ENCODE results near the gene LARGE2.

LARGE2 gene

GRCh38 chr11:45880772-45881570 lies 41.5 kb upstream of the LARGE2 start:
- Histone ChIP-seq H3K4me1 (ENCODE audit: control insufficient read depth, low read depth, low read length) (peaks cover 3% of the 10 kb centered on the region), H3K27ac (ENCODE audit: low read depth, low read length) (no peak overlapping the region), H3K56ac (ENCODE audit: low read length) (no peak overlapping the region), H2BK15ac (replicated peaks; ENCODE audit: low read depth) (no peak overlapping the region), H4K5ac (ENCODE audit: low read length) (no peak overlapping the region), H2BK120ac (ENCODE audit: low read depth, low read length) (no peak overlapping the region), H3K79me2 (ENCODE audit: control insufficient read depth, insufficient read depth, low read length) (no peaks in the 10 kb centered on the region), H3K27me3 (ENCODE audit: insufficient read depth, low read length, poor library complexity) (no peaks in the 10 kb centered on the region), H3K4me2 (ENCODE audit: low read length) (no peak overlapping the region), H2BK5ac (ENCODE audit: low read length) (no peak overlapping the region), H3K4ac (ENCODE audit: low read depth, low read length) (no peak overlapping the region), H3K79me1 (ENCODE audit: low read length) (no peaks in the 10 kb centered on the region), H3K4me3 (ENCODE audit: low read length) (no peak overlapping the region), H3K9ac (ENCODE audit: low read length) (no peak overlapping the region), H2AK5ac (ENCODE audit: low read length) (no peak overlapping the region), H3K18ac (ENCODE audit: low read length) (no peak overlapping the region), H4K8ac (ENCODE audit: low read depth, low read length) (no peak overlapping the region), H3K36me3 (ENCODE audit: control insufficient read depth, insufficient read depth, low read length) (no peaks in the 10 kb centered on the region), H3K23ac (ENCODE audit: low read length) (no peak overlapping the region)
- no peak for DNase-seq
- no CpG with 5 or more reads among the region's 15 CpGs for WGBS (ENCODE audit: extremely low coverage, insufficient coverage, low lambda C conversion rate)

GRCh38 chr11:45881708-45882368 lies 40.6 kb upstream of the LARGE2 start:
- Histone ChIP-seq H3K79me1 (ENCODE audit: low read length) (no peaks in the 10 kb centered on the region), H2BK120ac (ENCODE audit: low read depth, low read length) (no peak overlapping the region), H3K36me3 (ENCODE audit: control insufficient read depth, insufficient read depth, low read length) (no peaks in the 10 kb centered on the region), H3K18ac (ENCODE audit: low read length) (no peak overlapping the region), H3K27me3 (ENCODE audit: insufficient read depth, low read length, poor library complexity) (no peaks in the 10 kb centered on the region), H3K4me3 (ENCODE audit: low read length) (no peak overlapping the region), H4K8ac (ENCODE audit: low read depth, low read length) (no peak overlapping the region), H2AK5ac (ENCODE audit: low read length) (no peak overlapping the region), H2BK15ac (replicated peaks; ENCODE audit: low read depth) (no peak overlapping the region), H3K4me1 (ENCODE audit: control insufficient read depth, low read depth, low read length) (no peaks in the 10 kb centered on the region), H3K27ac (ENCODE audit: low read depth, low read length) (no peak overlapping the region), H3K56ac (ENCODE audit: low read length) (no peak overlapping the region), H3K23ac (ENCODE audit: low read length) (no peak overlapping the region), H2BK5ac (ENCODE audit: low read length) (no peak overlapping the region), H3K79me2 (ENCODE audit: control insufficient read depth, insufficient read depth, low read length) (no peaks in the 10 kb centered on the region), H4K5ac (ENCODE audit: low read length) (no peak overlapping the region), H3K9ac (ENCODE audit: low read length) (no peak overlapping the region), H3K4me2 (ENCODE audit: low read length) (no peak overlapping the region), H3K4ac (ENCODE audit: low read depth, low read length) (no peak overlapping the region)
- DNase-seq = no peak
- WGBS (ENCODE audit: extremely low coverage, insufficient coverage, low lambda C conversion rate) = no CpG with 5 or more reads among the region's 6 CpGs

GRCh38 chr11:45884596-45885185 lies 37.8 kb upstream of the LARGE2 start:
- Histone ChIP-seq H3K27ac (ENCODE audit: low read depth, low read length) (no peak overlapping the region), H3K56ac (ENCODE audit: low read length) (no peak overlapping the region), H3K4me2 (ENCODE audit: low read length) (no peak overlapping the region), H3K4me1 (ENCODE audit: control insufficient read depth, low read depth, low read length) (no peaks in the 10 kb centered on the region), H4K8ac (ENCODE audit: low read depth, low read length) (no peak overlapping the region), H3K4me3 (ENCODE audit: low read length) (no peak overlapping the region), H3K4ac (ENCODE audit: low read depth, low read length) (no peak overlapping the region), H3K36me3 (ENCODE audit: control insufficient read depth, insufficient read depth, low read length) (no peaks in the 10 kb centered on the region), H3K23ac (ENCODE audit: low read length) (no peak overlapping the region), H2AK5ac (ENCODE audit: low read length) (no peak overlapping the region), H2BK15ac (replicated peaks; ENCODE audit: low read depth) (no peak overlapping the region), H3K27me3 (ENCODE audit: insufficient read depth, low read length, poor library complexity) (no peaks in the 10 kb centered on the region), H3K18ac (ENCODE audit: low read length) (no peak overlapping the region), H3K79me2 (ENCODE audit: control insufficient read depth, insufficient read depth, low read length) (no peaks in the 10 kb centered on the region), H4K5ac (ENCODE audit: low read length) (no peak overlapping the region), H3K9ac (ENCODE audit: low read length) (no peak overlapping the region), H2BK120ac (ENCODE audit: low read depth, low read length) (no peak overlapping the region), H2BK5ac (ENCODE audit: low read length) (no peak overlapping the region), H3K79me1 (ENCODE audit: low read length) (no peaks in the 10 kb centered on the region)
- WGBS (ENCODE audit: extremely low coverage, insufficient coverage, low lambda C conversion rate) = no CpG with 5 or more reads among the region's 10 CpGs
- no peak for DNase-seq

- Histone ChIP-seq H2BK15ac (replicated peaks; ENCODE audit: low read depth) (no peak within 1 kb of the TSS), H2AK5ac (ENCODE audit: low read length) (no peak within 1 kb of the TSS), H3K4ac (ENCODE audit: low read depth, low read length) (no peak within 1 kb of the TSS), H3K18ac (ENCODE audit: low read length) (no peak within 1 kb of the TSS), H3K27ac (ENCODE audit: low read depth, low read length) (no peak within 1 kb of the TSS), H2BK120ac (ENCODE audit: low read depth, low read length) (no peak within 1 kb of the TSS), H4K8ac (ENCODE audit: low read depth, low read length) (no peak within 1 kb of the TSS), H3K9ac (ENCODE audit: low read length) (peak within 1 kb of the TSS; percentile 54), H3K23ac (ENCODE audit: low read length) (no peak within 1 kb of the TSS), H3K36me3 (ENCODE audit: control insufficient read depth, insufficient read depth, low read length) (no peaks in the 10 kb centered on the region), H3K79me1 (ENCODE audit: low read length) (no peaks in the 10 kb centered on the region), H3K27me3 (ENCODE audit: insufficient read depth, low read length, poor library complexity) (no peaks in the 10 kb centered on the region), H2BK5ac (ENCODE audit: low read length) (no peak within 1 kb of the TSS), H3K56ac (ENCODE audit: low read length) (peak within 1 kb of the TSS; percentile 73), H3K79me2 (ENCODE audit: control insufficient read depth, insufficient read depth, low read length) (no peaks in the 10 kb centered on the region), H3K4me1 (ENCODE audit: control insufficient read depth, low read depth, low read length) (no peaks in the 10 kb centered on the region), H3K4me3 (ENCODE audit: low read length) (peak within 1 kb of the TSS; percentile 47), H3K4me2 (ENCODE audit: low read length) (peak within 1 kb of the TSS; percentile 64), H4K5ac (ENCODE audit: low read length) (no peak within 1 kb of the TSS)
- WGBS (ENCODE audit: extremely low coverage, insufficient coverage, low lambda C conversion rate) = no CpG with 5 or more reads among the region's 73 CpGs
- DNase-seq = peak; percentile 72
Measured at GRCh38 chr11:45885274-45885920, 37.1 kb upstream of the LARGE2 start, which contains the start of gene MAPK8IP1. Gene MAPK8IP1, plus strand, starts transcription at chr11:45885651. Its CDS starts 170 bp downstream, at chr11:45885821.

- peak overlapping the region; percentile 73 for H3K56ac ChIP-seq (ENCODE audit: low read length)
- peak overlapping the region; percentile 64 for H3K4me2 ChIP-seq (ENCODE audit: low read length)
- no peak overlapping the region for H4K5ac ChIP-seq (ENCODE audit: low read length)
- H2AK5ac ChIP-seq (ENCODE audit: low read length) = no peak overlapping the region
- H2BK15ac ChIP-seq (replicated peaks; ENCODE audit: low read depth) = no peak overlapping the region
- H3K27ac ChIP-seq (ENCODE audit: low read depth, low read length) = no peak overlapping the region
- no peaks in the 10 kb centered on the region for H3K36me3 ChIP-seq (ENCODE audit: control insufficient read depth, insufficient read depth, low read length)
- peak overlapping the region; percentile 54 for H3K9ac ChIP-seq (ENCODE audit: low read length)
- no CpG with 5 or more reads among the region's 43 CpGs for WGBS (ENCODE audit: extremely low coverage, insufficient coverage, low lambda C conversion rate)
- H4K8ac ChIP-seq (ENCODE audit: low read depth, low read length) = no peak overlapping the region
- H3K4ac ChIP-seq (ENCODE audit: low read depth, low read length) = no peak overlapping the region
- no peak overlapping the region for H3K18ac ChIP-seq (ENCODE audit: low read length)
- H3K79me2 ChIP-seq (ENCODE audit: control insufficient read depth, insufficient read depth, low read length) = no peaks in the 10 kb centered on the region
- H2BK5ac ChIP-seq (ENCODE audit: low read length) = no peak overlapping the region
- H3K4me3 ChIP-seq (ENCODE audit: low read length) = peak overlapping the region; percentile 47
- H3K27me3 ChIP-seq (ENCODE audit: insufficient read depth, low read length, poor library complexity) = no peaks in the 10 kb centered on the region
- no peak overlapping the region for H3K23ac ChIP-seq (ENCODE audit: low read length)
- DNase-seq = peak; percentile 54
- no peaks in the 10 kb centered on the region for H3K4me1 ChIP-seq (ENCODE audit: control insufficient read depth, low read depth, low read length)
- H3K79me1 ChIP-seq (ENCODE audit: low read length) = no peaks in the 10 kb centered on the region
- no peak overlapping the region for H2BK120ac ChIP-seq (ENCODE audit: low read depth, low read length)
Measured at GRCh38 chr11:45885921-45886721, 36.3 kb upstream of the LARGE2 start.

Data from mesendoderm (in vitro differentiated cells).